HG02571 (cell line): ENCODE results near the gene RAB1A.
"Not testable (repeated sequence)": the region's sequence is repeated elsewhere in the genome, so short reads cannot be mapped to it uniquely, and the experiment has no call there.

Experiments used
- ATAC-seq: cut with Tn5 transposase; IDR thresholded peaks from one replicate; pipeline ENCODE4 v1.9.1; 2021; ENCODE audit warnings: mild to moderate bottlenecking, moderate library complexity; ENCODE audit not compliant: unreplicated experiment

Gene RAB1A

GRCh38 chr2:65137197-65137775 lies 7.4 kb upstream of the RAB1A start:
- no peak for ATAC-seq

GRCh38 chr2:65136253-65136652 lies 6.3 kb upstream of the RAB1A start:
- ATAC-seq: no peak

GRCh38 chr2:65134158-65134557 lies 4.3 kb upstream of the RAB1A start:
- ATAC-seq: no peak

GRCh38 chr2:65133626-65134025 lies 3.7 kb upstream of the RAB1A start:
- ATAC-seq: no peak

GRCh38 chr2:65132930-65133329 lies 3.0 kb upstream of the RAB1A start:
- not testable (repeated sequence) for ATAC-seq

GRCh38 chr2:65130664-65131175 lies 814 bp upstream of the RAB1A start:
- ATAC-seq: peak; percentile 35

GRCh38 chr2:65129286-65129825 lies 550 bp downstream of the RAB1A start:
- ATAC-seq: no peak

- no peak for ATAC-seq
These were observed 1.4 kb downstream of the RAB1A start for GRCh38 chr2:65128297-65129190.

GRCh38 chr2:65125457-65125856 lies 4.4 kb downstream of the RAB1A start:
- not testable (repeated sequence) for ATAC-seq

GRCh38 chr2:65122313-65122712 lies 7.6 kb downstream of the RAB1A start:
- ATAC-seq: no peak

- ATAC-seq: no peak
These were observed 8.8 kb downstream of the RAB1A start for GRCh38 chr2:65120990-65121693.

- ATAC-seq: no peak
These were observed 13.3 kb downstream of the RAB1A start for GRCh38 chr2:65116645-65117044.

- ATAC-seq: no peak
These were observed 15.0 kb downstream of the RAB1A start for GRCh38 chr2:65114921-65115320.

- no peak for ATAC-seq
These were observed 16.1 kb downstream of the RAB1A start for GRCh38 chr2:65113816-65114215.

GRCh38 chr2:65113229-65113628 lies 16.7 kb downstream of the RAB1A start:
- ATAC-seq: no peak

GRCh38 chr2:65112633-65113032 lies 17.3 kb downstream of the RAB1A start:
- ATAC-seq: no peak

- no peak for ATAC-seq
These were observed 21.1 kb downstream of the RAB1A start for GRCh38 chr2:65108780-65109179.

- no peak for ATAC-seq
These were observed 22.4 kb downstream of the RAB1A start for GRCh38 chr2:65107530-65107929.

GRCh38 chr2:65103013-65103715 lies 26.7 kb downstream of the RAB1A start:
- ATAC-seq: no peak

- no peak for ATAC-seq
These were observed 28.8 kb downstream of the RAB1A start for GRCh38 chr2:65101071-65101470.

- no peak for ATAC-seq
These were observed 31.2 kb downstream of the RAB1A start for GRCh38 chr2:65098741-65099140.
